ENCODE data around the gene SORCS1.
A peak's percentile ranks its signal among the peaks of the same experiment; 100 is the strongest.

The SORCS1 gene

GRCh38 chr10:106722524-106722923, 442.0 kb downstream of the SORCS1 start:
- DNase-seq = no peak

GRCh38 chr10:106720683-106721082, 443.8 kb downstream of the SORCS1 start:
- no peak for DNase-seq

- no peak for DNase-seq
These were observed 448.1 kb downstream of the SORCS1 start for GRCh38 chr10:106716381-106716780.

GRCh38 chr10:106714734-106715555, 449.6 kb downstream of the SORCS1 start:
- DNase-seq = no peak

- no peak for DNase-seq
These were observed 450.7 kb downstream of the SORCS1 start for GRCh38 chr10:106713846-106714245.

GRCh38 chr10:106712988-106713387, 451.5 kb downstream of the SORCS1 start:
- DNase-seq = no peak

GRCh38 chr10:106711313-106711906, 453.1 kb downstream of the SORCS1 start:
- DNase-seq = peak; percentile 8

GRCh38 chr10:106708506-106708905, 456.0 kb downstream of the SORCS1 start:
- DNase-seq = no peak

- no peak for DNase-seq
These were observed 456.8 kb downstream of the SORCS1 start for GRCh38 chr10:106707657-106708056.

GRCh38 chr10:106706127-106706526, 458.4 kb downstream of the SORCS1 start:
- no peak for DNase-seq

GRCh38 chr10:106705681-106706100, 458.8 kb downstream of the SORCS1 start:
- peak; percentile 56 for DNase-seq

- no peak for DNase-seq
These were observed 468.3 kb downstream of the SORCS1 start for GRCh38 chr10:106696239-106696638.

GRCh38 chr10:106694696-106695095, 469.8 kb downstream of the SORCS1 start:
- DNase-seq = no peak

- peak; percentile 33 for DNase-seq
These were observed 482.3 kb downstream of the SORCS1 start for GRCh38 chr10:106682175-106682574.

GRCh38 chr10:106680061-106680460, 484.4 kb downstream of the SORCS1 start:
- DNase-seq = peak; percentile 49

GRCh38 chr10:106679314-106679713, 485.2 kb downstream of the SORCS1 start:
- DNase-seq = no peak

- no peak for DNase-seq
These were observed 491.9 kb downstream of the SORCS1 start for GRCh38 chr10:106672517-106673175.

GRCh38 chr10:106661767-106662140, 502.8 kb downstream of the SORCS1 start:
- DNase-seq = no peak

- no peak for DNase-seq
These were observed 503.3 kb downstream of the SORCS1 start for GRCh38 chr10:106661133-106661766.

- DNase-seq = no peak
These were observed 504.0 kb downstream of the SORCS1 start for GRCh38 chr10:106660550-106660949.

- no peak for DNase-seq
These were observed 508.9 kb downstream of the SORCS1 start for GRCh38 chr10:106655636-106656035.

GRCh38 chr10:106655165-106655564, 509.3 kb downstream of the SORCS1 start:
- no peak for DNase-seq

GRCh38 chr10:106652279-106652678, 512.2 kb downstream of the SORCS1 start:
- no peak for DNase-seq

Data from fibroblast of skin of back (primary cell).